ENCODE data around the gene BCAS3.
"Not testable (repeated sequence)": the region's sequence is repeated elsewhere in the genome, so short reads cannot be mapped to it uniquely, and the experiment has no call there.

Gene BCAS3

DNA sequence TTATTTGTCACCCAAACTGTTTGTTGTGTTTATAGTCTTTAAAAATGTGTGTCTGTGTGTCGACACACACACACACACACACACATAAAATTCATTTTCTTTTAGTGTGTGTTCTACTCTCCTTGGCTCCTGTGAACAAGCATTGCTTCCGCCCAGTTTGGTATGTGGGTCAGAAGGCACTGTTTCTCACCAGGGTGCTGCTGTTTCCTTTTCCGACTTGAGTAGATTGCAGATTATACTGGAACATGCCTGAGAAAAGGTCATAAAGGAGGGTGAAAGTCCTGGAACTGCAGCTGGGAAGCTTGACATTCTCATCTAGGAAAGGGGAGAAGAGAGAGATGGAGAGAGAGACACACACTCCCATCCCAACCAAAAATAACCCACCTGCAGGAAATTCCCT lies 330.3 kb downstream of the BCAS3 start:
- DNase-seq (ENCODE audit: low spot score): no peak

- no peak for DNase-seq (ENCODE audit: low spot score)
Measured at GRCh38 chr17:61009663-61010062, 332.0 kb downstream of the BCAS3 start.

GRCh38 chr17:61010661-61011170 lies 333.1 kb downstream of the BCAS3 start:
- DNase-seq (ENCODE audit: low spot score): no peak

DNA sequence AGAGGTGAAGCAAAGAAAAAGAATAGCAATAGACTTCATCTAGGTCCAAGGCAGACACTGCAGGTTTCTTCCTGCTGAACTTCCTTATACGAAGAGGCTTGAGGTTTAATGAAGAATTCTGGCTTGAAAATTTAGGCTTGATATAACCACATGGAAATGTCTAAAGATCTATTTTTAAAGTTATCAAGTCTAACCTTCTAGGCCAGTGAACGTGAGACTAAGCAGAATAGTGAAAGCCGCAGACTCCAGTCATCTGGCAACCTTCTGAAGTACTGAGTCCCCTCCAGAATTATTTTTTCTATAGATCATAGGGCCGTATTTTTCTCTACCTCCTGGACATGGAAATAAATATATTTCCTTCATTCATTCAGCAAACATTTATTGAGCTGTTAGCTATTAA lies 333.6 kb downstream of the BCAS3 start:
- no peak for DNase-seq (ENCODE audit: low spot score)

- DNase-seq (ENCODE audit: low spot score): no peak
Measured at GRCh38 chr17:61015966-61016365, 338.3 kb downstream of the BCAS3 start.

DNA sequence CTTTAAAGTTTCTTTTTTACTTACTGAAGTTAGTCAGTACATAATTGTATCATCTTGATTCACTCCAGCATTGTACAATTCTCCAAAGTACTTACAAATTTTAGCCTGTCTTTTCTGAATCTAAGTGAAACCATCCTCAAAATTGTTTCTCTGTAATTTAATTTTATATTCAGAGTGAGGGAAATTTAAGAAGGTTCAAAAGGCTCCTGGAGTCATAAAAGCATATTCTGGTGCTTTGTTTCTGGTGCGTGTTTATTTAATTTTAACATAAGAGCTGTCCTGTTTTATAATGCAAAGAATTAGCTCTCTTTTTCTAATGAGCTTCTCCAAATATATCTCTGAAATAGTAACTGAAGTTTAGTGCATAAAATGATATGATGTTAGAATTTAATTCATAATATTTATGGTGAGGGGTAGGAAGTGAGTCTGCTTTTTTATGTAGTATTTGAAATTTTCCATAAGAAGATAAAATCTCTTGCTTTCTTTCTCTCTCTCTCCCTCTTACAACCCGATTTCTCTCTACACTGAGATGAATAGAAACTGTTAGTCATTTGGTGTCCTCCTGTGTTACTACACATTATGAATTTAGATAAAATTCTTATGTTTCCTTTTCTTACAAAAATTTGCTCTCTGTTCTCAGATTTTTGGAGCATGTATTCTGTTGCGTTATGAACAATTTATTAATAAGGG lies 339.8 kb downstream of the BCAS3 start:
- no peak for DNase-seq (ENCODE audit: low spot score)

DNA sequence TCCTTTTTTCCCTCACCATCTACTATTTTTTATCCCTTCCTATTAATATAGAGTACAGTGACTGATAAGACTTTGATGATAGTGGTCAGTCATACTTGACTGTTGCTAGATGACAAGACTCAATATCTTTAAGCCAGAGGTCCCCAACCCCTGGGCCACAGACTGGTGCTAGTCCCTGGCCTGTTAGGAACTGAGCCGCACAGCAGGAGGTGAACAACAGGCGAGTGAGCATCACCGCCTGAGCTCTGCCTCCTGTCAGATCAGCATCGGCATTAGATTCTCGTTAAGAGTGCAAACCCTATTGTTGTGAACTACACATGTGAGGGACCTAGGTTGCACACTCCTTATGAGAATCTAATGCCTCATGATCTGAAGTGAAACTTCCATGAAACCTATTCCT lies 341.3 kb downstream of the BCAS3 start:
- DNase-seq (ENCODE audit: low spot score): no peak

- DNase-seq (ENCODE audit: low spot score): no peak
Measured at GRCh38 chr17:61023996-61024395, 346.3 kb downstream of the BCAS3 start.

DNA sequence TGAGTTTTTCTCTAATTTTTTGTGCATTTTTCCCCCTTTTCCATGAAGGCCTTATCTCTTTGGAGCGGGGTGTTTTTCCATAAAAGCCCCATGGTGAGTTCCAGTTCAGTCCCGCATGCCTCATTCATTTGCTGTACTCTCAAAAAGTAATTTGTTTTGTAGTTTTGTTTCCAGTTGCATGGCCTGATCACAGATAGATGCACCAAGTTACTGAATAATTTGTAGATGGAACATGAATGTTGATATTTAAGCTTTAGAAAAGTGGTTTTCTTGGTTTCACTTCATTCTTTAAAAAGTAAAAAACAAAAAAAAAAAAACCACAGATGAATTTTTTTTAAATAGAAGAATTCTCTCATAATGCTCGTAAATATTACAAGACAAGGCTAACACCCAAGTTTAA lies 349.2 kb downstream of the BCAS3 start:
- no peak for DNase-seq (ENCODE audit: low spot score)

DNA sequence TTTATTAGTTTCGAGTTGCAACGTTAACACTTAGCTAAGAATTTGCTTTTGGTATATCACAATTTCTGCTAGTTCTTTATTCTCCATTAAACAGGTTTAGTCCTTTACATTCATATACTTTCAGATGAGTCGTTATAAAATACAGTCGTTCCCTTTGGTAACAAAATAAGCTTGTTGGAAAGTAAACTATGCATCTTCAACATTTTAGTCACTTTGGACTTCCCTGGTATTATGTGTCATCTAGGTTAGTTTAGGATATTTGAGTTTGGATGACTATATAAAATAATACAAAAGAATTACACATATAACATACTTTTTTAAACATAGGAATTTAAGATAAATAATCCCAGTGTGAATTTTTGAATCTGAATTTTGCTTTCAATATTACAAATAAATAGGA lies 351.5 kb downstream of the BCAS3 start:
- DNase-seq (ENCODE audit: low spot score): no peak

DNA sequence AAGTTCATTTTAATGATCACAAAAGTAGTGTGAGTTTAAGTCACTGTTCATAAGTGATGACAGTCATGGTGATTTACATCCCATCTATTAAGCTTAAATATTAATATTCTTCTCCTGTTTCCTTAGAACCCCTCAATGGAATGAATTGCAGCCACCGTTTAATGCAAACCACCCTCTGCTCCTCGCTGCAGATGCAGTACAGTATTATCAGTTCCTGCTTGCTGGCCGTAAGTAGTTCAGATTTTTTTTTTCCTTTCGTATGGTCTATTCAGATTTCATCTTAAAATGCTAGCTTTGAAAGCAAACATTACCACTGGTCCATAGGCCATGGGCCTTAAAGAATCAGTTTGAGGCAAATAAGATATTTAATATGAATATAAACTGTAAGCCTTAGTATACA lies 363.0 kb downstream of the BCAS3 start:
- no peak for DNase-seq (ENCODE audit: low spot score)

DNA sequence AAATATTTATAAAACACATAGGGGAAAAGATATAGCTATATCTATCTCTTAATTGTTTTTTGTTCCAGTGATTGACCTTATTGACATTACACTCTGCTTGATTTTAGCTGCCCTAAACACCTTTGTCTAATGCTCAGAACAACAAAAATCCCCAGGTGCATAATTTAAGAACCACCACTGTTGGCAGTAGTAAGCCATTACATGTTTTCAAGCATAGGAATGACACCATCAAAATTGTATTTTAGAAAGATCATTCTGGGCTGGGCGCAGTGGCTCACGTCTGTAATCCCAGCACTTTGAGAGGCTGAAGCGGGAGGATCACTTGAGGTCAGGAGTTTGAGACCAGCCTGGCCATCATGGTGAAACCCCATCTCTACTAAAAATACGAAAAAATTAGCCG lies 364.7 kb downstream of the BCAS3 start:
- not testable (repeated sequence) for DNase-seq (ENCODE audit: low spot score)

- DNase-seq (ENCODE audit: low spot score): no peak
Measured at GRCh38 chr17:61047515-61047914, 369.9 kb downstream of the BCAS3 start.

- no peak for DNase-seq (ENCODE audit: low spot score)
Measured at GRCh38 chr17:61048376-61049106, 370.9 kb downstream of the BCAS3 start.

GRCh38 chr17:61053469-61053868 lies 375.8 kb downstream of the BCAS3 start:
- no peak for DNase-seq (ENCODE audit: low spot score)

- no peak for DNase-seq (ENCODE audit: low spot score)
Measured at GRCh38 chr17:61054436-61054835, 376.8 kb downstream of the BCAS3 start.

GRCh38 chr17:61057257-61057656 lies 379.6 kb downstream of the BCAS3 start:
- DNase-seq (ENCODE audit: low spot score): no peak

DNA sequence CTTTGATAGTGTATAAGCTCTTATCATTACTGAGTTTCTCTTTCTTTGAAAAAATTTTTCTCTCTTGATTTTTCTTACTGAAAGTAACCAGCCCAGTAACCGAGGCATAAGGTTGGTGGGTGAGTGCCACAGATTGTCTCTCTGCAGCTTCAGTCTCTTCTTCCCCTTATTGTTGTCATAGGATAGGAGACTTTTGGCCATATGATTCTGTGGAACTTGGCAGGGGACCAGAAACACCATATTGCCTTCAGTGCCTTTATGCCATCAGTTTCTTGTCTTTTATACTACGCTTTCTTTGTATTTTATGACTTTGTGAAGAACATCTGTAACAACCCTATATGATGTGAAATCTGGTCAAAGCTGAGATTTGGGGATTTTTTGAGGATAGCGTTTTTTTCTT lies 380.4 kb downstream of the BCAS3 start:
- DNase-seq (ENCODE audit: low spot score): no peak

- no peak for DNase-seq (ENCODE audit: low spot score)
Measured at GRCh38 chr17:61063528-61063927, 385.9 kb downstream of the BCAS3 start.

DNA sequence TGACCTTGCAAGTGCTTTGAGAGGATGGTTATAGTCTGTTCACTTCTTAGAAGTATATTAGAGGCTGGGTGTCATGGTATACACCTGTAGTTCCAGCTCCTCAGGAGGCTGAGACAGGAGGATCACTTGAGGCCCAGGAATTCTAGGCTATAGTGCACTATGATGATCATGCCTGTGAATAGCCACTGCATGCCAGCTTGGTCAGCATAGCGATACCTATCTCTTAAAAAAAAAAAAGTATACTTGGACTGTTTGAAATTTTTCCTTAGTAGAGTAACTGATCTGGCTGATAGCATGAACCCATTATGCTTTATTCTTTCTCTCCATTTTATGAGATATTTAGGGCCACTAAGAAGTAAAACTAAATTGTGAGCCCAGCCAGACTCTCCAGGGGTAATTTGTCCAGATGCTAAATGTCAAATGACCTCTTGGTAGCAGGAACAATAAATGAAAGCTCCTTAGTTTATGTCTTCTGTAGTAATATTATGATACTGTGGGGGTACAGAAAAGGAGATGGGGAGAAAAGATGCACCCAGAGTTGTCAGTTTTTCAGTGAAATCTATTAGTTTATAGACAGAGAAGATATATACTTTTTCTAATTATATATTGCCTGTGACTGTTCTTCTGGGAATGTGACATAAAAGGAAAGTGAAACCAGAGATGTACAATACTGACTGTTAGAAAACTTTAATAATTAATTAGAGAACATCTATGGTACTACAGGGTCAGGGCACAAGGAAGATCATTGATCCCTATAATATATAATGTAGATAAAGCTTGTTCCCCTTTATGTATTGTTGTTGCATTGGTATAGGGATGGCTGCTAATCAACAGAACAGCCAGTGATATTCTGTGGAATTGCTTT lies 386.7 kb downstream of the BCAS3 start:
- no peak for DNase-seq (ENCODE audit: low spot score)

DNA sequence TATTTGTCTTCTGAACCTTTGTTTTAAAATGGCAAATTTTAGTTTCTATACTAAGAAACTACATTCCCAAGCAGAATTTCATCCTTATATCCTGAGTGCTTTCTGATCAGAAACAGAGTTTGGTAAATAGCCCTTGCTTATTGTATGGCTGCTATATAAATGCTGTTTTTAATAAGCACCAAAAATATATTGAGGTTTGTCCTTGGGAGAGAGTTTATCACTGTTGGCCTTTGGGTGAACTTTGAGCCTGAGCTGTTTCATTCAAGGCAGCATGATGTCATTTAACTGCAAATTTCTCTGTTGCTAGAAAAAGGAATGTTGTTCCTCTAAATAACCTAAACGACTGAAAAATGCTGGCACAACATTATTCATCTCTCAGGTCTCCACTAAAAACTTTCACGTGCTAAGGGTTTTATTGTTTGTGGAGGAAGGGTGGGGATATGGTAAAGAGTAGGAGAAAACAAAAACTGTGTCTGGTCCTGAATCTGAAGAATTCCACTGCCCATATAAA lies 387.7 kb downstream of the BCAS3 start:
- no peak for DNase-seq (ENCODE audit: low spot score)

DNA sequence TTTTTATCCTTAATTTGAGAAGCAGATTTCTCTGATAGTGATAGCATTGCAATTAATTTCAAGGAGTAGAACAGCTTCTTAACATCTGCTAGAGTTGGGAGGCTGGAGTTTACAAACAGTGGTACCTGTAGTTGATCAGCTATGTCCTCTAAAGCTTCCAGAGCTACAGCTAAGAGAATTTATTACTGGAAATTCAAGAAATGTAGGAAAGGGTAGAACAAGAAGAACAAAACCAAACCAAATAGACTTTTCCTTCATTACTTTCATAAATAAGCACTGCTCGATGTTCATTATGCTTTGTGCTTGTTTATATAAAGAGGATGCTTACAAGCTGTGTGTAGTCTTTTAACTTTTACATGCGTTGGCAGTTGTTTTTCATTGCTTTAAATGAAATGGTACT lies 388.4 kb downstream of the BCAS3 start:
- DNase-seq (ENCODE audit: low spot score): no peak

DNA sequence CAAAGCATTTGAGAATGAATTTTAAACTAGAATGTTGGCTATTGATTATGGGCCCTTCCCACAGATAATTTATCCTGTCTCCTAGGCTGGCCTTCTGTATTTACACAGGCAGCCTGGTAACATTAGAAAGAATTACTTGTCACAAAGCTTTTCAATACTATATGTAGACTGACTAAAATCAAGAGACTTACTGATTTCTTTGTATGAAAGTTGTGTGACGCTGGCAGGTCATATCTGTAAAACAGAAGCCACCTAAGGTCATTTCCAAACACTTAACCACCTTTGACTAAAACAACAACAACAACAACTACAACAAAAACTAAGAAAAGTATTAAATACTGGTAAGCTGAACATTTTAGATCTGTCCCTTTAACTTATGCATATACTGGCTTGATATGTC lies 393.0 kb downstream of the BCAS3 start:
- no peak for DNase-seq (ENCODE audit: low spot score)

All from D341Med (cell line).